ENCODE results near the gene LDLRAD4.

LDLRAD4 gene

DNA sequence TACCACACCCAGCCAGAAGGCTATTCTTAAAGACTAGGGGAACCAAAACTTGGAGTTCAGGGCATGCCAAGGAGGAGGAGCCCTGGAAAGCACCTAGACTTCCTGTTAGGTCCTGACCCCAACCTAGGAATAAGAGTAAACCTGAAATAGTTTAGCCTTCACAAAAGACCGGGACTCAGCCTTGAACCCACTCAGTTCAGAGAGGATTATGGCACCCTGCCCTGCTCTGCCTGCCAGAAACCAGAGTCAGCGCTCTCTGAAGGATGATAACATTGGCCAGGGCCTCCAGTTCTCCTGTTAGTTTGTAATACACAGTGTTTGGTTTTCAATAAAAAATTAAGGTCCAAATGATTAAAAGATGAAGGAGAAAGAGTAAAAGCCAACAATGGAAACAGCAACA is 96.4 kb downstream of the LDLRAD4 start:
- Histone ChIP-seq H2BK5ac (ENCODE audit: low read depth, low read length, poor library complexity, severe bottlenecking) (no peak overlapping the region), H3K4ac (ENCODE audit: low read depth in 1 of 2, low read length in 2 of 2) (no peak overlapping the region)
- WGBS: 69% methylated on average over 2 of the region's 2 CpGs

DNA sequence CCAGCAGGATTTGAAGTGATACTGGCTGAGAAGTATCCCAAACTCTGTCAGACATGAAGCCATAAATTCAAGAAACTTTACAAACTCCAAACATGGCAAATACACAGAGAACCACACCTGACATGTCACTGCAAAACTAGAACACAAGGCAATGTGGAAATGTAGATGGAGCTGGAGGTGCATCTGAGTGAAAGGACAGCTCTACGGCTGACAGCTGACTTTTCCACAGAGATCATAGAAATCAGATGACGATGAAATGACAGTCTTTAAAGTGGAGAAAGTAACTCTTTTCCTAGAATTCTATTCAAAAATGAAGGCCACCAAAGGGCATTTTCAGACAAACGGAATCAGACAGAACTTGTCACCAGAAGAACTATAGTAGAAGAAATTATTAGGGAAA is 97.5 kb downstream of the LDLRAD4 start:
- H3K18ac ChIP-seq (ENCODE audit: low read depth in 1 of 2, low read length in 2 of 2): no peak overlapping the region
- no peak overlapping the region for H3K4me2 ChIP-seq (ENCODE audit: low read length, poor library complexity, severe bottlenecking)
- H2BK12ac ChIP-seq (ENCODE audit: low read length in 2 of 2): no peak overlapping the region
- no peak overlapping the region for H4K91ac ChIP-seq (ENCODE audit: low read length)
- H3K4ac ChIP-seq (ENCODE audit: low read depth in 1 of 2, low read length in 2 of 2): no peak overlapping the region
- no peak overlapping the region for H3K27ac ChIP-seq (ENCODE audit: low read length, poor library complexity, severe bottlenecking)
- no peak overlapping the region for H2AK5ac ChIP-seq (ENCODE audit: low read length, severe bottlenecking)
- H3K4me3 ChIP-seq (ENCODE audit: insufficient read depth in 1 of 2, low read depth in 1 of 2, low read length in 2 of 2): no peak overlapping the region
- no peak overlapping the region for H2AFZ ChIP-seq (ENCODE audit: low read depth, low read length)
- no peak overlapping the region for H2BK15ac ChIP-seq (ENCODE audit: low read depth, poor library complexity, severe bottlenecking)
- peaks cover 2% of the 10 kb centered on the region for H3K4me1 ChIP-seq (ENCODE audit: control insufficient read depth, insufficient read depth, low read depth, low read length)
- H2BK5ac ChIP-seq (ENCODE audit: low read depth, low read length, poor library complexity, severe bottlenecking): no peak overlapping the region
- no peak overlapping the region for H2BK120ac ChIP-seq (ENCODE audit: low read depth, low read length)
- H3K23ac ChIP-seq (ENCODE audit: low read length in 2 of 2): no peak overlapping the region
- DNase-seq: no peak
- no peaks in the 10 kb centered on the region for H3K27me3 ChIP-seq (ENCODE audit: control insufficient read depth in 1 of 2, insufficient read depth in 1 of 2, low read length in 2 of 2)
- H3K36me3 ChIP-seq (ENCODE audit: control insufficient read depth in 1 of 2, insufficient read depth in 2 of 2, low read depth in 1 of 2, low read length in 2 of 2): no peaks in the 10 kb centered on the region
- no peak overlapping the region for H4K8ac ChIP-seq (ENCODE audit: low read length)
- H3K14ac ChIP-seq (ENCODE audit: low read length in 2 of 2): no peak overlapping the region
- no peaks in the 10 kb centered on the region for H3K79me1 ChIP-seq (replicated peaks; ENCODE audit: low read length, poor library complexity, severe bottlenecking)
- WGBS: 96% methylated on average over 2 of the region's 3 CpGs
- H3K9ac ChIP-seq (ENCODE audit: low read length): no peak overlapping the region
- H3K9me3 ChIP-seq (ENCODE audit: control insufficient read depth, low read length): peaks cover 13% of the 10 kb centered on the region

More for the DNA sequence above, 96.4 kb downstream of the LDLRAD4 start:
- H3K4me1 ChIP-seq (ENCODE audit: control insufficient read depth, insufficient read depth, low read depth, low read length): peaks cover 2% of the 10 kb centered on the region
- H3K9me3 ChIP-seq (ENCODE audit: control insufficient read depth, low read length): peaks cover 13% of the 10 kb centered on the region
- H2AK5ac ChIP-seq (ENCODE audit: low read length, severe bottlenecking): no peak overlapping the region
- H3K27me3 ChIP-seq (ENCODE audit: control insufficient read depth in 1 of 2, insufficient read depth in 1 of 2, low read length in 2 of 2): no peaks in the 10 kb centered on the region
- H2BK15ac ChIP-seq (ENCODE audit: low read depth, poor library complexity, severe bottlenecking): no peak overlapping the region
- no peak overlapping the region for H3K4me3 ChIP-seq (ENCODE audit: insufficient read depth in 1 of 2, low read depth in 1 of 2, low read length in 2 of 2)
- H4K91ac ChIP-seq (ENCODE audit: low read length): no peak overlapping the region
- no peak overlapping the region for H2BK12ac ChIP-seq (ENCODE audit: low read length in 2 of 2)
- no peak overlapping the region for H3K23ac ChIP-seq (ENCODE audit: low read length in 2 of 2)
- no peak for DNase-seq
- no peak overlapping the region for H3K18ac ChIP-seq (ENCODE audit: low read depth in 1 of 2, low read length in 2 of 2)
- H3K4me2 ChIP-seq (ENCODE audit: low read length, poor library complexity, severe bottlenecking): no peak overlapping the region
- H2BK120ac ChIP-seq (ENCODE audit: low read depth, low read length): no peak overlapping the region
- H3K79me1 ChIP-seq (replicated peaks; ENCODE audit: low read length, poor library complexity, severe bottlenecking): no peaks in the 10 kb centered on the region
- H3K14ac ChIP-seq (ENCODE audit: low read length in 2 of 2): no peak overlapping the region
- no peak overlapping the region for H3K27ac ChIP-seq (ENCODE audit: low read length, poor library complexity, severe bottlenecking)
- H4K8ac ChIP-seq (ENCODE audit: low read length): no peak overlapping the region
- no peaks in the 10 kb centered on the region for H3K36me3 ChIP-seq (ENCODE audit: control insufficient read depth in 1 of 2, insufficient read depth in 2 of 2, low read depth in 1 of 2, low read length in 2 of 2)
- H2AFZ ChIP-seq (ENCODE audit: low read depth, low read length): no peak overlapping the region
- no peak overlapping the region for H3K9ac ChIP-seq (ENCODE audit: low read length)

GRCh38 chr18:13317801-13318200 is 99.2 kb downstream of the LDLRAD4 start:
- H3K23ac ChIP-seq (ENCODE audit: low read length in 2 of 2): no peak overlapping the region
- H3K4me3 ChIP-seq (ENCODE audit: insufficient read depth in 1 of 2, low read depth in 1 of 2, low read length in 2 of 2): no peak overlapping the region
- H3K18ac ChIP-seq (ENCODE audit: low read depth in 1 of 2, low read length in 2 of 2): no peak overlapping the region
- no peak overlapping the region for H3K14ac ChIP-seq (ENCODE audit: low read length in 2 of 2)
- H2BK15ac ChIP-seq (ENCODE audit: low read depth, poor library complexity, severe bottlenecking): no peak overlapping the region
- H3K4me1 ChIP-seq (ENCODE audit: control insufficient read depth, insufficient read depth, low read depth, low read length): peaks cover 2% of the 10 kb centered on the region
- H3K36me3 ChIP-seq (ENCODE audit: control insufficient read depth in 1 of 2, insufficient read depth in 2 of 2, low read depth in 1 of 2, low read length in 2 of 2): no peaks in the 10 kb centered on the region
- no peak overlapping the region for H3K4me2 ChIP-seq (ENCODE audit: low read length, poor library complexity, severe bottlenecking)
- H2AFZ ChIP-seq (ENCODE audit: low read depth, low read length): no peak overlapping the region
- H2AK5ac ChIP-seq (ENCODE audit: low read length, severe bottlenecking): no peak overlapping the region
- no peaks in the 10 kb centered on the region for H3K27me3 ChIP-seq (ENCODE audit: control insufficient read depth in 1 of 2, insufficient read depth in 1 of 2, low read length in 2 of 2)
- no peak overlapping the region for H2BK120ac ChIP-seq (ENCODE audit: low read depth, low read length)
- H3K9me3 ChIP-seq (ENCODE audit: control insufficient read depth, low read length): peaks cover 13% of the 10 kb centered on the region
- no peak overlapping the region for H4K8ac ChIP-seq (ENCODE audit: low read length)
- no peak overlapping the region for H3K27ac ChIP-seq (ENCODE audit: low read length, poor library complexity, severe bottlenecking)
- H4K91ac ChIP-seq (ENCODE audit: low read length): no peak overlapping the region
- no peaks in the 10 kb centered on the region for H3K79me1 ChIP-seq (replicated peaks; ENCODE audit: low read length, poor library complexity, severe bottlenecking)
- H3K4ac ChIP-seq (ENCODE audit: low read depth in 1 of 2, low read length in 2 of 2): no peak overlapping the region
- H2BK5ac ChIP-seq (ENCODE audit: low read depth, low read length, poor library complexity, severe bottlenecking): no peak overlapping the region
- no peak overlapping the region for H2BK12ac ChIP-seq (ENCODE audit: low read length in 2 of 2)
- DNase-seq: no peak
- WGBS: 94% methylated on average over 8 of the region's 9 CpGs
- no peak overlapping the region for H3K9ac ChIP-seq (ENCODE audit: low read length)

DNA sequence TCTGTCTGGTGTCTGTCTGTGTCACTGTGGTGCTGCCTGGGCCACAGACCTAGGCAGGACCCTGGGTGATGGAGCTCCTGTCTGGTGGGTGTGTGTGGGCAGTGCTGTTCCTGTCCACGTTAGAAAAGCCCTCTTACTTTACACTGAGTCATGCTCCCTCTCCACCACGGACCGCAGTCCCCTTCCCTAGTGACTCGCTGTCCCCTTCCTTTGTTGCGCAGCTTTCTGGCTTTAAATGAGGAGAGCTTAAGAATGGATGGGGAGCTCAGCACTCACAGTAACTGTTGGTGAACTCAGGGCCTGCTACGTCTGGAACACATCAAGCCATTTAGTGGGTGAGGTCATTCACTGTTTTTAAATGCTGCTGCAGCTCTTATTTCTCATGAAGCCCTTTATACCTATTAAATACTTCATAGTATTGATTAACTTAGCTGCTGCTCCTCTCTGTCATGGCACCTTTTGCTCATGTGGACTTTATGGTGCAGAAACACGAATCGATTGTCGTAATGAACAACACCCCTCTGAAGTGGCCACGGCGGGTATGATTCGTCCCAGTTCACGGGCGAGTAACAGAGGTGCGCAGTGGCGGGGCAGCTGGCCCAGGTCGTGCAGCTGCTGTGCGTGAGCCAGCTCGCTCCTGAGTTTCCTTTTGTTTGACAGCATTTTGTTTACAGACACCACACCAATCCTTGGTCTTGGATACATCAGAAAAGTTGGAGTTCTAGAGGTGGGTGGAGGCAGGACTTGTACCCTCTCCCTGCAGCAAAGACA is 100.4 kb downstream of the LDLRAD4 start:
- 80% methylated on average over 15 of the region's 19 CpGs for WGBS
- no peak overlapping the region for H2BK5ac ChIP-seq (ENCODE audit: low read depth, low read length, poor library complexity, severe bottlenecking)
- H3K4ac ChIP-seq (ENCODE audit: low read depth in 1 of 2, low read length in 2 of 2): no peak overlapping the region
- H2AK5ac ChIP-seq (ENCODE audit: low read length, severe bottlenecking): no peak overlapping the region
- no peak overlapping the region for H2BK15ac ChIP-seq (ENCODE audit: low read depth, poor library complexity, severe bottlenecking)
- H3K9ac ChIP-seq (ENCODE audit: low read length): no peak overlapping the region
- H3K79me1 ChIP-seq (replicated peaks; ENCODE audit: low read length, poor library complexity, severe bottlenecking): no peaks in the 10 kb centered on the region
- no peak overlapping the region for H4K8ac ChIP-seq (ENCODE audit: low read length)
- H3K23ac ChIP-seq (ENCODE audit: low read length in 2 of 2): no peak overlapping the region
- no peak overlapping the region for H4K91ac ChIP-seq (ENCODE audit: low read length)
- no peak for DNase-seq
- H3K14ac ChIP-seq (ENCODE audit: low read length in 2 of 2): no peak overlapping the region
- no peaks in the 10 kb centered on the region for H3K27me3 ChIP-seq (ENCODE audit: control insufficient read depth in 1 of 2, insufficient read depth in 1 of 2, low read length in 2 of 2)
- no peaks in the 10 kb centered on the region for H3K36me3 ChIP-seq (ENCODE audit: control insufficient read depth in 1 of 2, insufficient read depth in 2 of 2, low read depth in 1 of 2, low read length in 2 of 2)
- H3K4me2 ChIP-seq (ENCODE audit: low read length, poor library complexity, severe bottlenecking): no peak overlapping the region
- H3K4me1 ChIP-seq (ENCODE audit: control insufficient read depth, insufficient read depth, low read depth, low read length): peaks cover 2% of the 10 kb centered on the region
- no peak overlapping the region for H3K27ac ChIP-seq (ENCODE audit: low read length, poor library complexity, severe bottlenecking)
- no peak overlapping the region for H3K4me3 ChIP-seq (ENCODE audit: insufficient read depth in 1 of 2, low read depth in 1 of 2, low read length in 2 of 2)
- H3K9me3 ChIP-seq (ENCODE audit: control insufficient read depth, low read length): peaks cover 13% of the 10 kb centered on the region
- H2BK120ac ChIP-seq (ENCODE audit: low read depth, low read length): no peak overlapping the region
- no peak overlapping the region for H2BK12ac ChIP-seq (ENCODE audit: low read length in 2 of 2)
- H3K18ac ChIP-seq (ENCODE audit: low read depth in 1 of 2, low read length in 2 of 2): no peak overlapping the region
- H2AFZ ChIP-seq (ENCODE audit: low read depth, low read length): no peak overlapping the region

Measured in mesenchymal stem cell (in vitro differentiated cells and primary cell).